GM12878 (cell line): ENCODE measurements around the gene PKD1L1. TPM values are rescaled to one million over a fixed set of nuclear protein-coding genes. Genes with fewer than 3 reads are reported as not detected.
A peak's percentile ranks its signal among the peaks of the same experiment; 100 is the strongest.

Source experiments
- ATAC-seq: fragments of 200-7000 bp; cut with Tn5 transposase; 3 replicates; pipeline ENCODE4 v1.9.1; 2020; ENCODE audit warnings: mild to moderate bottlenecking, moderate library complexity
- BruUV-seq: library from RNA; stranded (reverse); fragments of 400-500 nt; replicated peaks from 2 replicates; lab custom pipeline; 2021; lab: Mats Ljungman, UMichigan
- CTCF ChIA-PET: fragments of 300-600 bp; sonication (Branson Sonifier 250); formaldehyde crosslinking; extraction: SDS; loops from one replicate; lab custom pipeline; 2021; ENCODE audit warnings: inconsistent platforms; lab: Yijun Ruan, JAX
- POLR2A ChIA-PET: fragments of 350-600 bp; formaldehyde crosslinking; extraction: SDS; loops from one replicate; lab custom pipeline; 2021; ENCODE audit warnings: inconsistent platforms; lab: Charles Lee
- RAD21 ChIA-PET: fragments of 300-600 bp; sonication (Branson Sonifier 250); formaldehyde crosslinking; loops from one replicate; lab custom pipeline; 2023; ENCODE audit warnings: antibody characterized with exemption; ENCODE audit not compliant: unreplicated experiment; lab: Charles Lee
- SMC1A ChIA-PET: fragments of 300-600 bp; sonication (Branson Sonifier 250); formaldehyde crosslinking; loops from one replicate; lab custom pipeline; 2023; ENCODE audit not compliant: unreplicated experiment, uncharacterized antibody; lab: Charles Lee
- DNase-seq: peaks from one replicate; pipeline ENCODE4 v3.0.0-alpha.2; 2011; ENCODE audit warnings: low read depth, low spot score
- FAIRE-seq: peaks from 3 replicates; lab custom pipeline; 2011; peaks lifted over from hg19 to GRCh38; lab: Jason Lieb, UNC
- H2AFZ ChIP-seq: 2 replicates; pipeline ENCODE4 v1.6.0; 2011; ENCODE audit warnings: low read depth, low read length, control low read depth; ENCODE audit not compliant: control insufficient read depth
- H3K27ac ChIP-seq: 2 replicates; pipeline ENCODE4 v1.5.1; 2011; ENCODE audit warnings: control low read depth; ENCODE audit not compliant: control insufficient read depth, insufficient read depth
- H3K27me3 ChIP-seq, 2 experiments: replicated peaks in 1 of 2; 2 replicates each; pipeline versions ENCODE4 v1.6.0 to v1.6.1; 2011; ENCODE audit warnings: low read length in 1 of 2; ENCODE audit not compliant: control insufficient read depth in 2 of 2, insufficient read depth in 2 of 2
- H3K36me3 ChIP-seq, 2 experiments: 2 replicates each; pipeline ENCODE4 v1.5.1; 2011; ENCODE audit warnings: low read length in 1 of 2; ENCODE audit not compliant: control insufficient read depth in 2 of 2, insufficient read depth in 2 of 2
- H3K4me1 ChIP-seq: 2 replicates; pipeline ENCODE4 v1.6.1; 2011; ENCODE audit warnings: mild to moderate bottlenecking, low read length, moderate library complexity, mixed read lengths; ENCODE audit not compliant: control insufficient read depth, insufficient read depth
- H3K4me2 ChIP-seq: 2 replicates; pipeline ENCODE4 v1.6.0; 2011; ENCODE audit warnings: control low read depth; ENCODE audit not compliant: control insufficient read depth, insufficient read depth
- H3K4me3 ChIP-seq: fragments of 200-600 bp; sonication (generic); 2 replicates; pipeline ENCODE4 v1.5.1; 2016
- H3K79me2 ChIP-seq: 2 replicates; pipeline ENCODE4 v1.6.0; 2011; ENCODE audit warnings: low read length; ENCODE audit not compliant: control insufficient read depth, insufficient read depth
- H3K9ac ChIP-seq: 2 replicates; pipeline ENCODE4 v1.8.0; 2011; ENCODE audit warnings: low read length, control low read depth, mixed read lengths; ENCODE audit not compliant: control insufficient read depth, insufficient read depth
- H3K9me3 ChIP-seq: replicated peaks from 3 replicates; pipeline ENCODE4 v1.5.1; 2011; ENCODE audit warnings: mild to moderate bottlenecking, low read length; ENCODE audit not compliant: control insufficient read depth, insufficient read depth
- H4K20me1 ChIP-seq: 2 replicates; pipeline ENCODE4 v1.6.0; 2011; ENCODE audit not compliant: control insufficient read depth, insufficient read depth
- BHLHE40 ChIP-seq, 2 experiments: fragments of 450-650 bp in 1 of 2; IDR thresholded peaks; 2 replicates each; pipeline ENCODE4 v1.6.1; 2011 to 2017; ENCODE audit warnings: low read depth in 2 of 2, borderline replicate concordance in 1 of 2, improper control_type of control experiment in 1 of 2, low read length in 1 of 2, mild to moderate bottlenecking in 1 of 2
- BMI1 ChIP-seq: fragments of 450-650 bp; IDR thresholded peaks from 2 replicates; pipeline ENCODE4 v1.6.1; 2016; ENCODE audit warnings: mild to moderate bottlenecking, moderate library complexity, borderline replicate concordance
- CHD1 ChIP-seq: IDR thresholded peaks from 2 replicates; pipeline ENCODE4 v1.6.1; 2012; ENCODE audit warnings: low read depth, low read length, improper control_type of control experiment
- CREB1 ChIP-seq: IDR thresholded peaks from 2 replicates; pipeline ENCODE4 v1.6.1; 2012; ENCODE audit warnings: low read depth, mild to moderate bottlenecking, inconsistent platforms
- EZH2 ChIP-seq: IDR thresholded peaks from 2 replicates; pipeline ENCODE4 v1.6.1; 2012; ENCODE audit warnings: low read depth, mild to moderate bottlenecking, control low read depth, inconsistent platforms, low read length, borderline replicate concordance; ENCODE audit not compliant: control insufficient read depth
- HDAC2 ChIP-seq: fragments of 200-600 bp; sonication (generic); IDR thresholded peaks from 2 replicates; pipeline ENCODE4 v1.6.1; 2017
- MYC ChIP-seq: IDR thresholded peaks from 2 replicates; pipeline ENCODE4 v1.6.1; 2011; ENCODE audit warnings: mild to moderate bottlenecking, low read length, moderate library complexity, inconsistent platforms; ENCODE audit not compliant: insufficient read depth, insufficient replicate concordance, insufficient read length, severe bottlenecking
- PAX5 ChIP-seq: IDR thresholded peaks from 2 replicates; pipeline ENCODE4 v1.6.1; 2011; ENCODE audit warnings: low read depth, low read length, borderline replicate concordance
- POLR2AphosphoS5 ChIP-seq: IDR thresholded peaks from 2 replicates; pipeline ENCODE4 v1.6.1; 2011; ENCODE audit warnings: mild to moderate bottlenecking, low read length, inconsistent platforms
- RB1 ChIP-seq: fragments of 450-650 bp; formaldehyde crosslinking; IDR thresholded peaks from 2 replicates; pipeline ENCODE4 v1.6.1; 2017; ENCODE audit warnings: mild to moderate bottlenecking, borderline replicate concordance
- RUNX3 ChIP-seq: IDR thresholded peaks from 2 replicates; pipeline ENCODE4 v1.6.1; 2012; ENCODE audit warnings: low read length, inconsistent platforms
- SIX5 ChIP-seq: IDR thresholded peaks from 2 replicates; pipeline ENCODE4 v1.6.1; 2011; ENCODE audit warnings: mild to moderate bottlenecking, low read depth, low read length, moderate library complexity; ENCODE audit not compliant: severe bottlenecking
- STAT1 ChIP-seq: fragments of 450-650 bp; conservative IDR thresholded peaks from 2 replicates; pipeline ENCODE4 v1.6.1; 2014; ENCODE audit warnings: antibody characterized with exemption, mild to moderate bottlenecking
- TBL1XR1 ChIP-seq: IDR thresholded peaks from 2 replicates; pipeline ENCODE4 v1.6.1; 2012; ENCODE audit warnings: low read depth, low read length, improper control_type of control experiment
- ZNF24 ChIP-seq: fragments of 450-650 bp; IDR thresholded peaks from 2 replicates; pipeline ENCODE4 v1.6.1; 2017; ENCODE audit warnings: antibody characterized with exemption, mild to moderate bottlenecking
- WGBS: methylation state at CpG from one replicate; pipeline ENCODE4 v1.1.6; 2016; ENCODE audit warnings: low lambda C conversion rate; ENCODE audit not compliant: insufficient replicate concordance, insufficient coverage; ENCODE audit errors: missing lambda C conversion rate; 5-methylcytosine and 5-hydroxymethylcytosine counted together
- in situ Hi-C: fragments of 300-500 bp; cut with MboI; formaldehyde crosslinking; loops from 9 replicates; pipeline ENCODE4 v1.14.3; 2018; ENCODE audit warnings: mixed read lengths
- intact Hi-C: fragments of 100-400 bp; cut with micrococcal nuclease; formaldehyde crosslinking; loops from one replicate; pipeline ENCODE4 v1.14.2; 2022; ENCODE audit not compliant: unreplicated experiment
- polyA plus RNA-seq, 11 experiments: library from polyadenylated mRNA; depleted of rRNA in 4 of 11; unstranded in 6 of 11; stranded (reverse) in 5 of 11; fragments of >200 nt; fragmentation: Nextera tagmentation in 4 of 11; fragmentation: Illumina TruSeq in 1 of 11; extraction: Ambion mirVana in 4 of 11; extraction: Trizol in 1 of 11; gene quantifications; 1 replicate in 1 of 11; 2 replicates in 10 of 11; pipeline versions ENCODE4 v1.2.1 to v1.2.3, GENCODE V29; 2011 to 2016; ENCODE audit warnings: inconsistent platforms in 2 of 11, missing spikeins in 2 of 11, low read depth in 1 of 11
- total RNA-seq, 4 experiments: library from RNA; depleted of rRNA in 3 of 4; stranded (reverse); fragments of >200 nt in 3 of 4; fragmentation: Illumina TruSeq in 1 of 4; extraction: Trizol in 1 of 4; gene quantifications; 2 replicates each; pipeline versions ENCODE4 v1.2.1 to v1.2.3, GENCODE V29; 2013 to 2021
- TF ChIP-seq, protein P1 (sequence below): fragments of 450-650 bp; formaldehyde crosslinking; IDR thresholded peaks from 2 replicates; pipeline ENCODE4 v1.5.0; 2022; ENCODE audit warnings: mild to moderate bottlenecking, missing genetic modification characterization
- TF ChIP-seq, protein P2 (sequence below): IDR thresholded peaks from 2 replicates; pipeline ENCODE4 v1.6.1; 2012; ENCODE audit warnings: low read depth, low read length, improper control_type of control experiment
- TF ChIP-seq, protein P3 (sequence below): fragments of 450-650 bp; IDR thresholded peaks from 2 replicates; pipeline ENCODE4 v1.6.1; 2017; ENCODE audit warnings: low read depth, mild to moderate bottlenecking, moderate library complexity

The PKD1L1 gene
- total and polyA plus RNA-seq, 10 of the 15 experiments (the other 5 are each of a cell fraction or from before 2014, with no cell fraction given), result under 0.01 to 0.05 (median 0.02) TPM; not detected in 3

DNA sequence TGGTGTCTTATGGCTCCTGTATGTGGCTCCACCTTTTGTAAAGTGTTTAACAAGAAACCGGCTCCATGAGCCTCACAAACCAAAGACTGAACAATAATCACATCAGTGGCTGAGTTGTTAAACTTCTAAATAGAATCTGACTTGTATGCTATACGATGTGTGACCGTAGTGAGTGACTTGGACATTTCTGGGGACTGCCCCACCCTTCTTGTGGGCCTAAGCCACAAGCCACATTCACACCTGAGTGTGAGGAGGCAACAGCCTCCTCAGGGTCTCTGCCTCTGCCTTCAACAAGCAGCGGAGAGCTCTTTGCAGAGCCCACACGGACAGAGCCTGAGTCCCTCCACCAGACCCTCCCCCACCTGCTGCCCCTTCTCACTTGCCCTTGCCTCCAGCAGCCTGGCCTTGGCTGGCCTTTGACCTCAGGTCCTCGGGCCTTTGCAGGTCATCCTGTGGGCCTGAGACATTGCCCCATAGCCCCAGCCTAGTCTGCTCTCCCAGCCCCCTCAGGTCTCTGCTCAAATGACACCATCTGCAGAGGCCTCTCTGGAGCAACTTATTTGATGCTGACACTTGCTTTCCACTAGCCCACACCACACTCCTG, 209.6 kb downstream of the PKD1L1 start:
- intact Hi-C loops, result no loop called here
- BruUV-seq, result no TSS peak
- Histone ChIP-seq H3K4me1 (no peaks in the 10 kb centered on the region), H4K20me1 (no peaks in the 10 kb centered on the region), H3K27ac (no peak overlapping the region), H3K4me2 (no peak overlapping the region), H3K27me3 (peaks cover 0 to 8% of the 10 kb centered on the region in 2 experiments; a peak in 2 of 4 replicates), H3K36me3 (no peaks in the 10 kb centered on the region), H3K9me3 (no peaks in the 10 kb centered on the region), H3K9ac (no peak overlapping the region), H2AFZ (no peak overlapping the region), H3K79me2 (no peaks in the 10 kb centered on the region), H3K4me3 (no peak overlapping the region)
- ChIA-PET CTCF (no interaction called here), SMC1A (no interaction called here), POLR2A (no interaction called here), RAD21 (no interaction called here)
- TF ChIP-seq CHD1 (no peak), HDAC2 (no peak), STAT1 (no peak), MYC (no peak), BHLHE40 (IDR thresholded peaks at IDR 0.05; ENCODE audit: borderline replicate concordance in 1 of 2, low read depth in 2 of 2, low read length in 1 of 2) (peak in 1 of 2 experiments; percentile 51; a peak in 1 of 4 replicates), POLR2AphosphoS5 (no peak), RB1 (no peak), ZNF24 (no peak), BMI1 (no peak), TBL1XR1 (no peak), EZH2 (no peak), RUNX3 (peak; percentile 59), SIX5 (no peak), CREB1 (no peak), PAX5 (peak; percentile 21; the same call in 1 of the 2 replicates)
- TF ChIP-seq, protein P1, sequence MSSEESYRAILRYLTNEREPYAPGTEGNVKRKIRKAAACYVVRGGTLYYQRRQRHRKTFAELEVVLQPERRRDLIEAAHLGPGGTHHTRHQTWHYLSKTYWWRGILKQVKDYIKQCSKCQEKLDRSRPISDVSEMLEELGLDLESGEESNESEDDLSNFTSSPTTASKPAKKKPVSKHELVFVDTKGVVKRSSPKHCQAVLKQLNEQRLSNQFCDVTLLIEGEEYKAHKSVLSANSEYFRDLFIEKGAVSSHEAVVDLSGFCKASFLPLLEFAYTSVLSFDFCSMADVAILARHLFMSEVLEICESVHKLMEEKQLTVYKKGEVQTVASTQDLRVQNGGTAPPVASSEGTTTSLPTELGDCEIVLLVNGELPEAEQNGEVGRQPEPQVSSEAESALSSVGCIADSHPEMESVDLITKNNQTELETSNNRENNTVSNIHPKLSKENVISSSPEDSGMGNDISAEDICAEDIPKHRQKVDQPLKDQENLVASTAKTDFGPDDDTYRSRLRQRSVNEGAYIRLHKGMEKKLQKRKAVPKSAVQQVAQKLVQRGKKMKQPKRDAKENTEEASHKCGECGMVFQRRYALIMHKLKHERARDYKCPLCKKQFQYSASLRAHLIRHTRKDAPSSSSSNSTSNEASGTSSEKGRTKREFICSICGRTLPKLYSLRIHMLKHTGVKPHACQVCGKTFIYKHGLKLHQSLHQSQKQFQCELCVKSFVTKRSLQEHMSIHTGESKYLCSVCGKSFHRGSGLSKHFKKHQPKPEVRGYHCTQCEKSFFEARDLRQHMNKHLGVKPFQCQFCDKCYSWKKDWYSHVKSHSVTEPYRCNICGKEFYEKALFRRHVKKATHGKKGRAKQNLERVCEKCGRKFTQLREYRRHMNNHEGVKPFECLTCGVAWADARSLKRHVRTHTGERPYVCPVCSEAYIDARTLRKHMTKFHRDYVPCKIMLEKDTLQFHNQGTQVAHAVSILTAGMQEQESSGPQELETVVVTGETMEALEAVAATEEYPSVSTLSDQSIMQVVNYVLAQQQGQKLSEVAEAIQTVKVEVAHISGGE, result no peak
- TF ChIP-seq, protein P2, sequence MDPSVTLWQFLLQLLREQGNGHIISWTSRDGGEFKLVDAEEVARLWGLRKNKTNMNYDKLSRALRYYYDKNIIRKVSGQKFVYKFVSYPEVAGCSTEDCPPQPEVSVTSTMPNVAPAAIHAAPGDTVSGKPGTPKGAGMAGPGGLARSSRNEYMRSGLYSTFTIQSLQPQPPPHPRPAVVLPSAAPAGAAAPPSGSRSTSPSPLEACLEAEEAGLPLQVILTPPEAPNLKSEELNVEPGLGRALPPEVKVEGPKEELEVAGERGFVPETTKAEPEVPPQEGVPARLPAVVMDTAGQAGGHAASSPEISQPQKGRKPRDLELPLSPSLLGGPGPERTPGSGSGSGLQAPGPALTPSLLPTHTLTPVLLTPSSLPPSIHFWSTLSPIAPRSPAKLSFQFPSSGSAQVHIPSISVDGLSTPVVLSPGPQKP, result no peak
- TF ChIP-seq, protein P3, sequence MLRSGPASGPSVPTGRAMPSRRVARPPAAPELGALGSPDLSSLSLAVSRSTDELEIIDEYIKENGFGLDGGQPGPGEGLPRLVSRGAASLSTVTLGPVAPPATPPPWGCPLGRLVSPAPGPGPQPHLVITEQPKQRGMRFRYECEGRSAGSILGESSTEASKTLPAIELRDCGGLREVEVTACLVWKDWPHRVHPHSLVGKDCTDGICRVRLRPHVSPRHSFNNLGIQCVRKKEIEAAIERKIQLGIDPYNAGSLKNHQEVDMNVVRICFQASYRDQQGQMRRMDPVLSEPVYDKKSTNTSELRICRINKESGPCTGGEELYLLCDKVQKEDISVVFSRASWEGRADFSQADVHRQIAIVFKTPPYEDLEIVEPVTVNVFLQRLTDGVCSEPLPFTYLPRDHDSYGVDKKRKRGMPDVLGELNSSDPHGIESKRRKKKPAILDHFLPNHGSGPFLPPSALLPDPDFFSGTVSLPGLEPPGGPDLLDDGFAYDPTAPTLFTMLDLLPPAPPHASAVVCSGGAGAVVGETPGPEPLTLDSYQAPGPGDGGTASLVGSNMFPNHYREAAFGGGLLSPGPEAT, result no peak
- peak; percentile 44; the same call in 2 of the 3 replicates for ATAC-seq
- no peak for DNase-seq
- no peak for FAIRE-seq
- WGBS, result 24% methylated on average over 6 of the region's 6 CpGs
- in situ Hi-C loops, result no loop called here
